HG02973 (cell line): ENCODE results near the gene TRPM2.
"Not testable (repeated sequence)": the region's sequence is repeated elsewhere in the genome, so short reads cannot be mapped to it uniquely, and the experiment has no call there.

Experiments used
- ATAC-seq: cut with Tn5 transposase; IDR thresholded peaks from one replicate; pipeline ENCODE4 v1.9.1; 2021; ENCODE audit warnings: moderate library complexity; ENCODE audit not compliant: unreplicated experiment

TRPM2 gene

DNA sequence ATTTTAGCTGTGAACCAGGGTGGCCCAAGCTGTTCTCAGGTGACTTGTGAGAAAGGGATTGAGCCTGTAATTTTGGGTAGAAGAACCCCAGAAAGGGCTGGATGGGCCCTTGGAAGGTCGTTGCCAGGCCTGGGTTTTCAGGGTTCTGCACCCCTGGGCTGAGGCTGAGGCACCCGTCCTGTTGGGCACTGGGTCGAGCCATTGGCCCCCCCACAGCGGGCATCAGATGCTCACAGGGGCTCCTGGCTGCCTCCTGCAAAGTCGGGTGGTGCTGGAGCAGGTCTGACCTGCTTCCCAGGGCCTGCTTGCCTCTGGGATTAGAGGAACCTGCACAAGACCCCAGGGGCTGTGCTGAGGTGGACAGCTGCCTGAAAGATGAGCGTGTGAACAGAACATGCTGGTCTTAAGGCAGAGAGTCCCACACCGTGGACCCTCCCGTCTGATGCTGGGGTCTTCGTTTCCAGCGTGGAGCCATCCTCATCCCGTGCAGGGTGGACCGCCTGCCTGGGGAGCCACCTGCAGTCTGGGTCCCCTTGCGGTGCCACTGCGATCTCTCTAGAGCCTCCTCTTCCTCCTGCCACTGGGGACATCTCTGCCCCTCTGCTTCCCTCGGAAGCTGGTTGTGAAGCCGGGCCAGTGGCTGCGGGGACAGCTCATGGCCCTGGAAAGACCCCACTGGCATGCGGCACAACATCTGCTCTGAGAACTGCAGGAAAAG is 1.7 kb upstream of the TRPM2 start:
- no peak for ATAC-seq

DNA sequence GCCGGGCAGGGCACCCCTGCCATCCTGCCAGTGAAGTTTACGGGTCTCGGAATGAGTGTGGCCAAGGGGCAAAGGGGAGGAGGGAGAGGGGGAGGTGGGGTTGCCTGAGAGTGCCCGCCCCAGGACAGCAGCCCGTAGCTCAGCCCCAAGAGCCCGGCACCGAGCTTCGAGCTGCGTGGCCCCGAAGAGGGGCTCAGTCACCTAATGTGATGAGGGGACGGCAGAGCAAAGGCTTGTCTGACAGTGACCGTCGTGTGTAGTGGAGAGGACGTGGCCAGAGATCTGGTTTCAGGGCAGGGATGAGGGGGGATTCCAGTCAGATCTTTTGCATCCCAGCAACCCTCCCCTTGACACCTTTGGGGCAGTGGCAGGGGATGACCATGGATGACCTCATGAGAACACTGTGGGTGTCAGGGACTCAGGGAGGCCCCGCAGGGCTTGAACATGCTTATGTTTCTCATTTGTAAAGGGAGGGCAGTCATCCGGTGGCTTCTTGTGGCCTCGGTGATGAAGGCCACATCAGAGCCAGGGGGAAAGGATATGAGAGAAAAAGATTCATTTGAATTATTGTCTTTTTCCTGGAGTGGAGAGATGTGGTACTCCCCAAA is 1.1 kb upstream of the TRPM2 start:
- ATAC-seq: no peak

DNA sequence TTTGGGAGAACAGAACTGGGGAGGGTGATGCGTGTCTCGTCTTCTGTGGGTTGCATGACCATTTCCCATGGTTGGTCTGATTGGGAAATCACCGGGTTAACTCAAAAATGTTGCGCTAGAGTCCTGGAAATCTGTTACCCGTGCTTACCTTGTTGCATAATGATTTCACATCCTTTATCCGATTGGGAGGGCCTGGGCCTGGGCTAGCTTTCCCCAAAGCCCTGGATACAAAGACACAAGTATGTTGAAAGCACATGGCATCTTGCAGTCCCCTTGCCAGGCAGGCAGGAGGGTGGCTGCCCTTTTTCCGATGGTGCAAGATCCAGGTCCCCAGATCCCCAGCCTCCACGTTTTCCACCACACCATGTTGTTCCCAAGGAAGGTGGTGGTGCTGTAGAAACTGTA is 582 bp downstream of the TRPM2 start:
- no peak for ATAC-seq

DNA sequence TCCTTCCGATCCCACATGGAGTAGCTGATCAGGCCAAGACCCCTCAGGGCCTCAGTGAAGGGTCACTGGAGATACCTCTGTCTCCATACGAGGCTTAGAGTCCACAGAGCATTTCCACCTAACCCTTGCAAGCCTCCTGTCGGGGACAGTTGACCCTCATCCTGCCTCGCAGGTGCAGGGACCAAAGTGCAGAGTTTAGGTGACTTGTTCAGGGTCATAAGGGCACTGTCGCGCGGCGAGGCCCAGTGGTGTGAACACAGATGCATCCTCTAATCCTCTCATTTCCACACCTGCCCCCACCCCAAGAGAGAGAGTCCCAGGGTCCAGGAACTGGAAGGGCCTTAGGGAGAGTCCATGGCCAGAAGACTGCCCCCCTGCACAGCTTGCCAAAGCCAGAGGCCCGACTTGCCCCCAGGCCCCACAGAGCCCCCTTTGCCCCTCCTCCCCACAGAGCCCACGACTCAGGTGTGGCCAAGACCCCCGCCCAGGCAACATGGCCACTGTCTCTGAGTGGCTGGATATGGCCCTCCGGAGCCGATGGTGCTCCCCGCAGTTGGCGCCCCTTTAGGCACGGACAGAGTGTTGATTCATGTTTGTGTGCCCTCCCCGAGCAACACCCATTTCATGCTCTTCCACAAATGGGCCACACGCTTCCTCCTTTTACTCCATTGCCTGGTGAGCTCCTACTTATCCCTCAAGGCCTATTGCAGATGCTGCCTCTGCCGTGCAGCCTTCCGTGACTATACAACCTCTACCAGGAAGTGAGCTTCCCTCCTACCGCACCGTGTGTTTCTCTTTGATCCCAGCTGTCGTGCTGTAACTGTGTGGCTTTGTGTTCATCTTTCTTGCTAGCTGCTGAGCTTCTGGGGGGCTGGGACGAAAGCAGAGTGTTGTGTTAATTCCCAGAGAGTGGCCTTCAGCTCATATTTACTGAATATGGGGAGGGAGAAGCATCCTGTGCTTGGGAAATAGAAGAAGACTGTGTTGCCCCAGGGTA is 1.7 kb downstream of the TRPM2 start:
- no peak for ATAC-seq

DNA sequence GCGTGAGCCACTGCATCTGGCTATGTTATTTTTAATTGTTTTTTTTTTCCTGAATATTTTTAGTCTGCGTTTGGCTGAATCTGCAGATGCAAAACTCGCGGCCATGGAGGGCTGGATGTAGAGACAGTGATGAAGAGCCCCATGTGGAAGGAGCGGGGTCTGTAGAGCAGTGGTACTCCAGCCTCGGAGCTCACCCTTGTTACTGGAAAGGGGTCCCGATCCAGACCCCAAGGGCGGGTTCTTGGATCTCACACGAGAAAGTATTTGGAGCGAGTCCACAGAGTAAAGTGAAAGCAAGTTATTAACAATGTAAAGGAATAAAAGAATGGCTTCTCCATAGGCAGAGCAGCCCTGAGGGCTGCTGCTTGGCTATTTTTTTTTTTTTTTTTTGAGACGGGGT is 2.7 kb downstream of the TRPM2 start:
- ATAC-seq: no peak

DNA sequence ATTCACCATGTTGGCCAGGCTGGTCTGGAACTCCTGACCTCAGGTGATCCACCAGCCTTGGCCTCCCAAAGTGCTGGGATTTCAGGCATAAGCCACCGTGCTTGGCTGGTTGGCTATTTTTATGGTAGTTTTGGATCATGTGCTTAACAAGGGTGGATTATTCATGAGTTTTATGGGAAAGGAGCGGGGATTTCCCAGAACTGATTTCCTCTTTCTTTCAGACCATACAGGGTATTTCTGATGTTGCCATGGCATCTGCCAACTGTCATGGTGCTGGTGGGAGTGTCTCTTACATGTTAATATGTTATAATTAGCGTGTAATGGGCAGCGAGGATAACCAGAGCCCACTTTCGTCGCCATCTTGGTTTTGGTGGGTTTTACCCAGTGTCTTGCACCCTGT is 3.2 kb downstream of the TRPM2 start:
- ATAC-seq: no peak

DNA sequence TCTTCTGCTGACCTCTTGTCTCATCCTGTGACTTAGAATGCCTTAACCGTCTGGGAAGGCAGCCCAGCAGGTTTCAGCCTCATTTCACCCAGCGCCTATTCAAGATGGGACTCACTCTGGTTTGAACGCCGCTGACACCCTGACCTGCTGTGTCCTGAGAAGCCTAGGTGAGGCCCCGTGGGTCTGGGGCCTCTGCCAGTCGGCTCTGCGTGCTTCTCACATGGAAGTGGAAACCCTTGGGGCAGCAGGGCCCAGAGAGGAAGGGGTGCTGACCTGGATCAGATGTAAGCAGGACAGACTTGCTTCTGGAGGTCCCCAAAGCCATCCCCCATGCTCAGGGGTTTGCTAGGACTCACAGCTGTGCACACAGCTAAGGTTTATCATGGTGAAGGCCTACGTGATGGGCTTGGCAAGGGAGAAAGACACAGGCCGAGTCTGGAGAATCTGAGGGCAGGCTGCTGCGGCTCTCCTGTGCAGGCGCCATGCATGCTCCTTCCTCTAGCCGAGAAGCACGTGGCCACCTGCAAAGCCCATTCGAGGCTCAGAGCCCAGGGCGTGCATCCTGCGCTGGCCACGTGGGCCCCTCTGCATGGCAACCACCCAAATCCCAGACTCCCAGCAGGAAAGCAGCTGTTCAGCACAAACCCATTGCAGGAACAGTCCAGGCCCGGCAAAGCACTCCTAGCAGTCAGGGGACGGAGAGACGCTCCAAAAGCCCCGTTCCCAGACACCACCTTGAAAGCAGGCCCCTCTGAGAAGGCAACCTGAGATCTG is 3.8 kb downstream of the TRPM2 start:
- ATAC-seq: no peak

DNA sequence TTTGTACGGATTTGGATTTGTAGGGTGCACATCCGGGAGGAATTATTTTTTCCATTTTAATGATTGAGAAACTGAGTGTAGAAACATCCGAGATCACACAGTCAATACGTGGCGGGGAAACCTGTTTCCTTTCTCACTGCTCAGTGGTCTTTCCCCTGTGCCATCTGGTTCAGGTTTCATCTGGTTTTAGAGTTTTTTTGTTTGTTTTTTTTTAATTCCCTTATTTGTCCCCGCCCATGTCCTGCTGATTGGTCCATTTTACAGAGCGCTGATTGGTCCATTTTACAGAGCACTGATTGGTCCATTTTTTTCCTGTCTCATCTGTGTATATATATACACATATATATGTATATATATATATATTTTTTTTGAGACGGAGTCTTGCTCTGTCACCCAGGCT is 6.0 kb downstream of the TRPM2 start:
- ATAC-seq: no peak

DNA sequence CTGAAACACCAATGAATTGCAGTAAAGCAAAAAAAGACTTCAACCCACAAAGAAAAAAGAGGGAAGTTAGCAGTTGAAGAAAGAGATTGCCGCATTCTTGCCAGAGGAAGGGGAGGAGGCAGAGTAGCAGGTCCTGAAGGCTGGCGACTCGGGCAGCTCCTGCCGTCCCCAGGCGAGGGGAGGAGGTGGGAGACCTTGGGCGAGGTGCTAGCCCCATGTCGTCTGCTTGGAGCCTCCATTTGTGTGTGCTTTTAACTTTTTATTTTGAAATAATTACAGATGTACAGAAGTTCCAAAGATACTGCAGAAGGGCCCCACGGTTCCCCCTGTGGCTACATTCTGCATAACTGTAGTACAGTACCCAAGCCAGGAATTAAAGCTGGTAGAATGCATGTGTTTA is 6.7 kb downstream of the TRPM2 start:
- ATAC-seq: no peak

DNA sequence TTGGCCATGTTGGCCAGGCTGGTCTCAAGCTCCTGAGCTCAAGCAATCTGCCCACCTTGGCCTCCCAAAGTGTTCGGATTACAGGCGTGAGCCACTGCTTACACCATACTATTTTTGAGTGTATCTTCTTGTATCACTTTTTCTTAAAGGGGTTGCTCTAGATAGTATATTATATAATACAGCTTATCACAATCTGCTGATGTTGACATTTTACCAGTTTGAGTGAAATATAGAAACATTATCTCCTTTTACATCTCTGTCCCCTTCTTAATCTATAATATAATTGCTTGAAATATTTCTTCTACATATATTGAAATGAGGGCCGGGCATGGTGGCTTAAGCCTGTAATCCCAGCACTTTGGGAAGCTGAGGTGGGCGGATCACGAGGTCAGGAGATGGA is 8.5 kb downstream of the TRPM2 start:
- ATAC-seq: not testable (repeated sequence)

DNA sequence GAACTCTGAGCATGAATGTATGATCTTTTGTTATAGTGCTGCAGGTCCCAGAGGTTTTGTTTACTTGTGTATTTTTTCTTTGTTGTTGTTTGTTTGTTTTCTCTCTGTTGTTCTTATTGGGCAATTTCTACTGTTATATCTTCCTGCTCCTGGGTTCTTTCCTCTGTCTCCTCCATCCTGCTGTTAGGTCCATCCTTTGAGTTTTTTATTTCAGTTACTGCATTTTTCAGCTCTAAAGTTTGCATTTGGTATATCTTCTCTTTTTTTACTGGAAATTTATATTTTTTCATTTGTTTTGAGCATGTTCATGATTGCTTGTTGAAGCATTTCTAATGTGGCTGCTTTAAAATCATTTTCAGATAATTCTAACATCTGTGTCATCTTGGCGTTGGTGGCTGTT is 9.9 kb downstream of the TRPM2 start:
- no peak for ATAC-seq

DNA sequence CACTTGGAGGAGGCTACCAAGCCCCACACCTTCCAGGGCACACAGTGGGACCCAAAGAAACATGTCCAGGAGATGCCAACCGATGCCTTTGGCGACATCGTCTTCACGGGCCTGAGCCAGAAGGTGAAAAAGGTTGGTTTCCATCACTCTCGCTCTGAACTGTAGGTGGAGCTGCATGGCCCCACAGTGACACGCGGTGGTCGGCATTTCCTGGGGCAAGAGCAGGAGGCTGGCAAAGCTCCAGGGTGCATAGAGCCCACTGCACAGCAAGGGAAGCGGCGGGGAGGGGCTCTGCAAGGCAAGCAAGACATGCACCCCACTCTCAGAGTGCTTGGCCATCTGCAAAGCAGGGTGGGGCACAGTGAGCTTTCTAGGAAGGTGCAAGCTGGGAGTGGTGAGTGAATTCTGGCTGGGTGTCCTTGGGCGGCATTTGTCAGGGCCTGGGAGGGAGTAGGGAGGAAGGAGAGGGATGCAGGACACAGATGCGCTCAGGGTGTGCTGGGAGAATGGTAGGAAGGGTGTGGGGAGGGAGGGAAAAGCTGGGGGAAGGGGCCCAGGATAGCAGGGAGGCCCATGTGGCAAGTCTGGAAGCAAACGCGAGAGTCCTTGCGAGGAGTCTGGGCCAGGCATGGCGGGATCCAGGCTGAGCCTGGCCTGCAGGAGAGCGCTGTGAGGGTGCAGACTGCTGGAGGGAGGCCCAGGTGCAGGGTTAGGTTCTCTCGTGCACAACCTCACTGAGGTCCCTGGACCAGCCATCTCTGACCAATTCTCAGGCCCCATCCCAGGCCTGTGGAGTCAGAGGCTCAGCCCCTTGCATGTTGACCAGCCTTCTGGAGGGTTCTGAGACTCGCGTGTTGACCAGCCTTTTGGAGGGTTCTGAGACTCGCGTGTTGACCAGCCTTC is 11.0 kb downstream of the TRPM2 start:
- no peak for ATAC-seq

DNA sequence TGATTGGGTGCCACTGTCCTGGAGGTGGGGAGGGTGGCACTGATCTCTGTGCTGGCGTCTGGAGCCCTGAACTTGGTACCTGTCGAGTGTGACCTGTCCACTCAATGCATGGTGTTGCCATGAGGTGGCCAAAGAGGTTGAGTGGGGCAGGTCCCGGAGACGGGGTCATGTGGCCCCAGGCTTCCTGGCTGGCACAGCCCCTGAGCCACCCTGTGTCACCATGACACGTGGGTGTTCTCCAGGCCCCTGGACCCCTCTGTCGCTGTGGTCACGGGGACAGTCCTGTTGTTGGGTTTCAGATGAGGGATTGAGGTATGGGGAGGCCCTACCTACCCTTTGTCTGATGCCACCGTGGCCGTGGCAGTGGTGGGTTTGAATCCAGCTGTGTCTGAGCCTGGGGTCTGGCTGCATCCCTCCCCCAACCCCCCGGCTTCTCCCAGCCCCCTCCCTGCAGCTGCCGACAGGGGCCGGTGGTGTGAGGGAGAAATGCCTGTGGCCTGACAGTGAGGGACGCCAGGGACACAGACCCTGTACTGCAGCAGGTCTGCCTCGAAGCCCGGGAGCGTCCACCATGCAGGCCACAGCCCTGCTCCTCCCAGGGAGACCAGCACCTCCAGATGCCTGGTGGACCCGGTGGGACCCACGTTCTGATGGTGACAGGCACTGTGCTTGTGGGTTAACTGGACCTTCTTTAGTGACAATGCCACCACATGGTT is 12.0 kb downstream of the TRPM2 start:
- no peak for ATAC-seq

DNA sequence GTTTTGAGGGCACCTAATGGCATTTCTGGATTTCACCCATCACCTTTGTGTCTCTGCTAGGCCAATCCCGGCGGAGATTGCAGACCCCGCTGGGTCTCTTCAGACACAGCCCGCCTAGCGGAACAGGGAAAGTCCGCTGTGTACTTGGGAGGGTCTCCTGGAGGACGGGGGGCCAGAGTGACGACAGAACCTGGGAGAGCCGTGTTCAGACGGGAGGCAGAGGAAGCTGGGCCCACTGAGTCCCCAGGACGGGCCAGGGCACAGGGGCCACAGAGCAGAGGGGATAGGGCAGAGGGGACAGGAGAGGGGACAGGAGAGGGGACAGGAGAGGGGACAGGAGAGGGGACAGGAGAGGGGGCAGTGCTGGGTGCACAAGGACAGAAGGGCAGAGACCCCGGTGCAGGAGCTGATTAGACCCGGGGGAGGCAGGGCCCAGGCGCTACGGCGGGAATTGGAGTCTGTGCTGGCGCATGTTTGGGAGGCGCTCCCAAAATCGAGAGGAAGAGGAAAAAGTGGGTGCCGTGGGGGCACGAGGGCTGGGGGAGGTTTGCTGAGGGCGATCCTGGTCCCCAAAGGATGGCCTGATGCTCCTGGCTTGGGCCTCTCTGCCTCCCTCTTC is 12.7 kb downstream of the TRPM2 start:
- ATAC-seq: no peak

DNA sequence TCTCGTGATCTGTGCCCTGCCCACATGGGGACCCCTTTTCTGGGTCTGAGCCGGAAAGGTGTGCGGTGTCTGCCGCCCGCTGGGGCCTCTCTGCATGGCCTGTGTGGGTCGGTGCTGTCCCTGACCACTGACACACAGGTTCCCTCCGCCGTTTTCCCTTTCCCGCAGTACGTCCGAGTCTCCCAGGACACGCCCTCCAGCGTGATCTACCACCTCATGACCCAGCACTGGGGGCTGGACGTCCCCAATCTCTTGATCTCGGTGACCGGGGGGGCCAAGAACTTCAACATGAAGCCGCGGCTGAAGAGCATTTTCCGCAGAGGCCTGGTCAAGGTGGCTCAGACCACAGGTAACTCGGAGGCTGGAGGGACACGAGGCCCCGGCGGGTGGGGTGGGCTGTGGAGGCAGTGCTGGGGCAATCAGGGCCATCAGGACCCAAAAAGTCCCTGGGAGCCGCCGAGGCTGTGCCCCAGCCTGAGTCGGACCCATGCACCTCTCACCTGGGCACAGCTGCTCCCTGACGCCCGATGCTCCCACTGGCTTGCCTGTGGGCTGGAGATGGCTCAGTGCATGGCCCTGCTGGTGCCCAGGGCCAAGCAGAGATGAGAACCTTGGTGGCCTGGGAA is 13.3 kb downstream of the TRPM2 start:
- ATAC-seq: no peak

DNA sequence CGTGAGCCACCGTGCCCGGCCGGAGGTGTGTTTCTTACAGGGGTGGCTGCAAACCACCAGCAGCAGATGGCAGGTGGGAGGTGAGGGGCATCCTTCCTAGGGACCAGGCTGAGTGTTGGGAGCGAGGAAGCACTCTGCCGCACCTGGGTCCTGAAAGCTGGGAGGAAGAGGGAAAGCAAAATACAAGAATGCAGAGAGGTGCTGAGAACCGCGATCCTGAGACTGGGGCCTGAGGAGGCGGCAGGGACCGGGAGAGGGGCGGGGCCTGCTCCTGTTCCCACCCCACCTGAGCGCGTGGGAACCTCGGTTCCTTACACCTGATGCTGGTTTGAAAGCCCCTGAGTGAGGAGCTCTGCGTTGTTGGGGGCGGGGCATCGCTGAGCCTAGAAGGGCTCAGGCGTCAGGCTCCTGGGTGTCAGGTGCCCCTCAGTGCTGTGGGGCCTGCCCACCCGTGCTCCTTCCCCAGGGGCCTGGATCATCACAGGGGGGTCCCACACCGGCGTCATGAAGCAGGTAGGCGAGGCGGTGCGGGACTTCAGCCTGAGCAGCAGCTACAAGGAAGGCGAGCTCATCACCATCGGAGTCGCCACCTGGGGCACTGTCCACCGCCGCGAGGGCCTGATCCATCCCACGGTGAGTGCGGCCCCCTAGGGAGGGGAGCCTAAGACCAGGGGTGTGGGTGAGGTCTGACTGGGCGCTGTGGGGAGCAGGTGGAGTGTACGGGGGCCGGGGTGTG is 15.5 kb downstream of the TRPM2 start:
- no peak for ATAC-seq

DNA sequence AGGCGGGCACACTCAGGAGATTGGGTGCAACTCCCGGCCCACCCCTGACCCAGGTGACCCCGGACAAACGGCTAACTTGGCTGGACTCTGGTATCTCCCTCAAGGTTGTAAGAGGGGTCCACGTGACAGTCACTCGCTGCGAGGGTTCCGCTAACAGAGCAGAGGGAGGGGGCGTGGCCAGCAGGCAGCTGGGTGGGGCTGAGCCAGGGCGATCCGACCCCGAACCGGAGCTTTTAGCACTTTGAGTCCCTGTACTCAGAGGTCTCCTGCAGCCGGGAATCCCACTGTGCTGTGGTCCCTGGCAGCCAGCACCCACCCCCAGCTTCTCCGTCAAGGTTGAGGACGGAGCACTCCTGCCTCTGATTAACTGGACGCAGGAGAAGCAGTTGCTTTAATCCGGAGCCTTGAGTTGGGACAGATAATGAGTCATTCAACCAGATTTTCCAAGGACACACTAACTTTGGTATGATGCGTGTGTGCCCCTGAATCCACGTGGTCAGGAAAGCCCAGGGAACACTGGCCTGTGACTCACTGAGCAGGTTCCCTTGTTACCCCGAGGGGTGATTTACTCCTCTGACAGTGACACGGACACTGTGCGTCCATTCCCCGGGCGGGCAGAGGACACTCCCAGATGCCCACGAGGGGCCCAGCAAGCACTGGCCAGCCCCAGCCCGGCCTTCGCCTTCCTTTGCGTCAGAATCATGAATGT is 16.8 kb downstream of the TRPM2 start:
- ATAC-seq: no peak
